ENCODE data around the gene NHERF1. TPM values are rescaled to one million over a fixed set of nuclear protein-coding genes. Genes with fewer than 3 reads are reported as not detected.

NHERF1 gene
- total and polyA plus RNA-seq, 2 of the 13 experiments (the other 11 are each of a cell fraction or from before 2014, with no cell fraction given): 169 to 269 TPM

- no peak for TF ChIP-seq FUBP1 (CRISPR knock-in tag; IDR thresholded peaks at IDR 0.05; ENCODE audit: borderline replicate concordance)
- no peak for TF ChIP-seq ZC3H13 (CRISPR knock-in tag; IDR thresholded peaks at IDR 0.05)
- no peak for TF ChIP-seq NFKB2 (CRISPR knock-in tag; IDR thresholded peaks at IDR 0.05; ENCODE audit: borderline replicate concordance)
- TF ChIP-seq ZNF703 (CRISPR knock-in tag; IDR thresholded peaks at IDR 0.05; ENCODE audit: borderline replicate concordance): peak; percentile 55; the same call in 1 of the 2 replicates
- TF ChIP-seq MATR3 (CRISPR knock-in tag; IDR thresholded peaks at IDR 0.05): no peak
- no peak for TF ChIP-seq ZFP41 (CRISPR knock-in tag; IDR thresholded peaks at IDR 0.05; ENCODE audit: borderline replicate concordance)
- TF ChIP-seq, protein P1, sequence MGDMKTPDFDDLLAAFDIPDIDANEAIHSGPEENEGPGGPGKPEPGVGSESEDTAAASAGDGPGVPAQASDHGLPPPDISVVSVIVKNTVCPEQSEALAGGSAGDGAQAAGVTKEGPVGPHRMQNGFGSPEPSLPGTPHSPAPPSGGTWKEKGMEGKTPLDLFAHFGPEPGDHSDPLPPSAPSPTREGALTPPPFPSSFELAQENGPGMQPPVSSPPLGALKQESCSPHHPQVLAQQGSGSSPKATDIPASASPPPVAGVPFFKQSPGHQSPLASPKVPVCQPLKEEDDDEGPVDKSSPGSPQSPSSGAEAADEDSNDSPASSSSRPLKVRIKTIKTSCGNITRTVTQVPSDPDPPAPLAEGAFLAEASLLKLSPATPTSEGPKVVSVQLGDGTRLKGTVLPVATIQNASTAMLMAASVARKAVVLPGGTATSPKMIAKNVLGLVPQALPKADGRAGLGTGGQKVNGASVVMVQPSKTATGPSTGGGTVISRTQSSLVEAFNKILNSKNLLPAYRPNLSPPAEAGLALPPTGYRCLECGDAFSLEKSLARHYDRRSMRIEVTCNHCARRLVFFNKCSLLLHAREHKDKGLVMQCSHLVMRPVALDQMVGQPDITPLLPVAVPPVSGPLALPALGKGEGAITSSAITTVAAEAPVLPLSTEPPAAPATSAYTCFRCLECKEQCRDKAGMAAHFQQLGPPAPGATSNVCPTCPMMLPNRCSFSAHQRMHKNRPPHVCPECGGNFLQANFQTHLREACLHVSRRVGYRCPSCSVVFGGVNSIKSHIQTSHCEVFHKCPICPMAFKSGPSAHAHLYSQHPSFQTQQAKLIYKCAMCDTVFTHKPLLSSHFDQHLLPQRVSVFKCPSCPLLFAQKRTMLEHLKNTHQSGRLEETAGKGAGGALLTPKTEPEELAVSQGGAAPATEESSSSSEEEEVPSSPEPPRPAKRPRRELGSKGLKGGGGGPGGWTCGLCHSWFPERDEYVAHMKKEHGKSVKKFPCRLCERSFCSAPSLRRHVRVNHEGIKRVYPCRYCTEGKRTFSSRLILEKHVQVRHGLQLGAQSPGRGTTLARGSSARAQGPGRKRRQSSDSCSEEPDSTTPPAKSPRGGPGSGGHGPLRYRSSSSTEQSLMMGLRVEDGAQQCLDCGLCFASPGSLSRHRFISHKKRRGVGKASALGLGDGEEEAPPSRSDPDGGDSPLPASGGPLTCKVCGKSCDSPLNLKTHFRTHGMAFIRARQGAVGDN (CRISPR knock-in tag; IDR thresholded peaks at IDR 0.05): peak; percentile 26
- TF ChIP-seq PHB2 (IDR thresholded peaks at IDR 0.05; ENCODE audit: partially characterized antibody): no peak
- no peak for TF ChIP-seq PCBP2 (optimal IDR thresholded peaks at IDR 0.05; ENCODE audit: low read depth, low read length, poor library complexity, severe bottlenecking)
- no peak for TF ChIP-seq ZNF670 (CRISPR knock-in tag; IDR thresholded peaks at IDR 0.05; ENCODE audit: borderline replicate concordance)
- no peak for TF ChIP-seq ZFYVE20 (CRISPR knock-in tag; IDR thresholded peaks at IDR 0.05; ENCODE audit: borderline replicate concordance, low read depth)
- 0 out of 2 replicates have a peak, but pooled peaks have one; percentile 34 for TF ChIP-seq GZF1 (CRISPR knock-in tag; IDR thresholded peaks at IDR 0.05)
- TF ChIP-seq SKI (IDR thresholded peaks at IDR 0.05; ENCODE audit: partially characterized antibody): no peak
- no peak for TF ChIP-seq ZBTB44 (CRISPR knock-in tag; IDR thresholded peaks at IDR 0.05)
- TF ChIP-seq POGK (CRISPR knock-in tag; conservative IDR thresholded peaks at IDR 0.05): peak; percentile 39; the same call in 1 of the 2 replicates
Measured at GRCh38 chr17:74737299-74738050, 11.0 kb upstream of the NHERF1 start (continued).
